DOHH2 (cell line): ENCODE measurements around the gene RPTOR.

Experiments
- EZH2phosphoT487 ChIP-seq: fragments of 200-600 bp; sonication (generic); IDR thresholded peaks from 2 replicates; pipeline ENCODE4 v1.6.1; 2017; ENCODE audit warnings: borderline replicate concordance, mild to moderate bottlenecking, antibody characterized with exemption, low read length, moderate library complexity, mixed read lengths
- TF ChIP-seq, protein P1 (sequence below): fragments of 200-600 bp; sonication (generic); IDR thresholded peaks from one replicate; pipeline ENCODE4 v1.5.1; 2014; ENCODE audit warnings: antibody characterized with exemption, mild to moderate bottlenecking, low read depth, low read length; ENCODE audit not compliant: poor library complexity, severe bottlenecking

DNA sequence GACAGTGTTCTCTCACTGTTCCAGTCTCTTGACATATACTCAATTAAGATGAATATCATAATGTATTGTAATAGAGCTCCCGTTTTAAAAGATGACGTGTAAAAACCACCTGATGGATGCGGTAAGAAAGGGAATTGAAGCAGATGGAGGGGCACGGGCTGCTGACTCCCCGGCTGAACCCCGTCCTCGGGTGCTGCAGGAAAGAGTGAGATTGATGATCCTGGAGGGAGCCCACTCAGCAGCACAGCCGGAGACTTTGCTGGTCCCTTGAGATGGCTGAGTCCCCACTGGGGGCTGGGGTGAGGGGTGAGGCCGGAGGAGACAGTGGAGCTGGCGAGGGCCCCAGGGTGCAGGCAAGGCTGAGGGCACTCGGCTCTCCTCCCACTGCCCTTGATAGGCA, 217.4 kb downstream of the RPTOR start:
- TF ChIP-seq, protein P1, sequence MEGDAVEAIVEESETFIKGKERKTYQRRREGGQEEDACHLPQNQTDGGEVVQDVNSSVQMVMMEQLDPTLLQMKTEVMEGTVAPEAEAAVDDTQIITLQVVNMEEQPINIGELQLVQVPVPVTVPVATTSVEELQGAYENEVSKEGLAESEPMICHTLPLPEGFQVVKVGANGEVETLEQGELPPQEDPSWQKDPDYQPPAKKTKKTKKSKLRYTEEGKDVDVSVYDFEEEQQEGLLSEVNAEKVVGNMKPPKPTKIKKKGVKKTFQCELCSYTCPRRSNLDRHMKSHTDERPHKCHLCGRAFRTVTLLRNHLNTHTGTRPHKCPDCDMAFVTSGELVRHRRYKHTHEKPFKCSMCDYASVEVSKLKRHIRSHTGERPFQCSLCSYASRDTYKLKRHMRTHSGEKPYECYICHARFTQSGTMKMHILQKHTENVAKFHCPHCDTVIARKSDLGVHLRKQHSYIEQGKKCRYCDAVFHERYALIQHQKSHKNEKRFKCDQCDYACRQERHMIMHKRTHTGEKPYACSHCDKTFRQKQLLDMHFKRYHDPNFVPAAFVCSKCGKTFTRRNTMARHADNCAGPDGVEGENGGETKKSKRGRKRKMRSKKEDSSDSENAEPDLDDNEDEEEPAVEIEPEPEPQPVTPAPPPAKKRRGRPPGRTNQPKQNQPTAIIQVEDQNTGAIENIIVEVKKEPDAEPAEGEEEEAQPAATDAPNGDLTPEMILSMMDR = no peak
- TF ChIP-seq EZH2phosphoT487 = no peak
